ENCODE measurements around the gene ALDH1A1. TPM values are rescaled to one million over a fixed set of nuclear protein-coding genes. Genes with fewer than 3 reads are reported as not detected.

ALDH1A1 gene
- total RNA-seq, 1 experiment from 2014 or later = 8.8 TPM

- Histone ChIP-seq H3K4me1 (ENCODE audit: insufficient read depth, low read length, poor library complexity, severe bottlenecking) (no peaks in the 10 kb centered on the region), H3K36me3 (ENCODE audit: insufficient read depth, low read length, poor library complexity, severe bottlenecking) (no peaks in the 10 kb centered on the region), H3K27me3 (replicated peaks; ENCODE audit: insufficient read depth, low read depth, low read length, poor library complexity) (no peaks in the 10 kb centered on the region), H3K27ac (ENCODE audit: low read depth, low read length, poor library complexity, severe bottlenecking) (no peak overlapping the region), H3K4me3 (ENCODE audit: low read depth, low read length, poor library complexity, severe bottlenecking) (no peak overlapping the region), H3K9me3 (ENCODE audit: low read depth, low read length, poor library complexity, severe bottlenecking) (no peaks in the 10 kb centered on the region)
- ChIA-PET CTCF (no interaction called here), POLR2A (ENCODE audit: low non-redundant PET) (no interaction called here)
- no TSS peak for BruUV-seq (replicated peaks)
- TF ChIP-seq EZH2 (IDR thresholded peaks at IDR 0.05; ENCODE audit: borderline replicate concordance, low read depth, low read length, poor library complexity, severe bottlenecking) = no peak
- no peak for TF ChIP-seq CTCF (conservative IDR thresholded peaks at IDR 0.05; ENCODE audit: low read depth, low read length)
- no peak for DNase-seq (ENCODE audit: low spot score)
- intact Hi-C loops (cut with micrococcal nuclease; ENCODE audit: unreplicated experiment) = no loop called here
Observed at GRCh38 chr9:72874344-72874743, 78.5 kb downstream of the ALDH1A1 start.

GRCh38 chr9:72873456-72873855 lies 79.4 kb downstream of the ALDH1A1 start:
- TF ChIP-seq CTCF (conservative IDR thresholded peaks at IDR 0.05; ENCODE audit: low read depth, low read length) = no peak
- no peak for TF ChIP-seq EZH2 (IDR thresholded peaks at IDR 0.05; ENCODE audit: borderline replicate concordance, low read depth, low read length, poor library complexity, severe bottlenecking)
- BruUV-seq (replicated peaks) = no TSS peak
- ChIA-PET POLR2A (ENCODE audit: low non-redundant PET) (no interaction called here), CTCF (no interaction called here)
- Histone ChIP-seq H3K27me3 (replicated peaks; ENCODE audit: insufficient read depth, low read depth, low read length, poor library complexity) (no peaks in the 10 kb centered on the region), H3K4me1 (ENCODE audit: insufficient read depth, low read length, poor library complexity, severe bottlenecking) (peaks cover 6% of the 10 kb centered on the region), H3K27ac (ENCODE audit: low read depth, low read length, poor library complexity, severe bottlenecking) (no peak overlapping the region), H3K36me3 (ENCODE audit: insufficient read depth, low read length, poor library complexity, severe bottlenecking) (no peaks in the 10 kb centered on the region), H3K4me3 (ENCODE audit: low read depth, low read length, poor library complexity, severe bottlenecking) (no peak overlapping the region), H3K9me3 (ENCODE audit: low read depth, low read length, poor library complexity, severe bottlenecking) (no peaks in the 10 kb centered on the region)
- DNase-seq (ENCODE audit: low spot score) = no peak
- intact Hi-C loops (cut with micrococcal nuclease; ENCODE audit: unreplicated experiment) = no loop called here

GRCh38 chr9:72872718-72873117 lies 80.1 kb downstream of the ALDH1A1 start:
- DNase-seq (ENCODE audit: low spot score) = no peak
- H3K9me3 ChIP-seq (ENCODE audit: low read depth, low read length, poor library complexity, severe bottlenecking) = no peaks in the 10 kb centered on the region
- no peak overlapping the region for H3K4me3 ChIP-seq (ENCODE audit: low read depth, low read length, poor library complexity, severe bottlenecking)
- intact Hi-C loops (cut with micrococcal nuclease; ENCODE audit: unreplicated experiment) = no loop called here
- TF ChIP-seq CTCF (conservative IDR thresholded peaks at IDR 0.05; ENCODE audit: low read depth, low read length) (no peak), EZH2 (IDR thresholded peaks at IDR 0.05; ENCODE audit: borderline replicate concordance, low read depth, low read length, poor library complexity, severe bottlenecking) (no peak)
- no peaks in the 10 kb centered on the region for H3K36me3 ChIP-seq (ENCODE audit: insufficient read depth, low read length, poor library complexity, severe bottlenecking)
- peaks cover 6% of the 10 kb centered on the region for H3K4me1 ChIP-seq (ENCODE audit: insufficient read depth, low read length, poor library complexity, severe bottlenecking)
- no peak overlapping the region for H3K27ac ChIP-seq (ENCODE audit: low read depth, low read length, poor library complexity, severe bottlenecking)
- BruUV-seq (replicated peaks) = no TSS peak
- CTCF ChIA-PET = interaction anchor here (2.6 kb wide), 1 partner anchor 150 kb away, joined by 18 read pairs; no protein-coding TSS in a partner anchor
- POLR2A ChIA-PET (ENCODE audit: low non-redundant PET) = no interaction called here
- no peaks in the 10 kb centered on the region for H3K27me3 ChIP-seq (replicated peaks; ENCODE audit: insufficient read depth, low read depth, low read length, poor library complexity)
